HG02884 (cell line): ENCODE measurements around the gene UROC1.

Source experiments
- ATAC-seq: cut with Tn5 transposase; IDR thresholded peaks from one replicate; pipeline ENCODE4 v1.9.1; 2021; ENCODE audit warnings: mild to moderate bottlenecking, moderate library complexity; ENCODE audit not compliant: unreplicated experiment

Gene UROC1

GRCh38 chr3:126517986-126518778 is 609 bp upstream of the UROC1 start:
- no peak for ATAC-seq

DNA sequence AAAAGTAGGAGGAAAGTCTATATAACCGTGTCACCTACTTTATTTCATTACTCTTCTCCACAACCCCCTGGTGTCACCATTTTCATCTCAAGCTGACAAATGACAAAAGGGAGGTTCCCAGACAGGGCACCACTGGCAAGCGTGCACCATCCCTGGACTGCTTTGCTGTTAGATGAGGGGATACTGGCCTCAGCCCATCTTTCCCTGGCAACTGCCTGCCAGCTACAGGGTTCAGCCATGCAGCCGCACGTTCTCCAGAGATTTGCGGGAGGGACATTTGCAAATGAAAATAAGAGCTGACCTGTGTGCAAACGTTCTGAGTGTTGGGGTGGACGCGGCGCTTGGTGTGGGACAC is 660 bp downstream of the UROC1 start:
- ATAC-seq: no peak

- ATAC-seq: no peak
Observed at GRCh38 chr3:126516152-126516935, 1.2 kb downstream of the UROC1 start.

DNA sequence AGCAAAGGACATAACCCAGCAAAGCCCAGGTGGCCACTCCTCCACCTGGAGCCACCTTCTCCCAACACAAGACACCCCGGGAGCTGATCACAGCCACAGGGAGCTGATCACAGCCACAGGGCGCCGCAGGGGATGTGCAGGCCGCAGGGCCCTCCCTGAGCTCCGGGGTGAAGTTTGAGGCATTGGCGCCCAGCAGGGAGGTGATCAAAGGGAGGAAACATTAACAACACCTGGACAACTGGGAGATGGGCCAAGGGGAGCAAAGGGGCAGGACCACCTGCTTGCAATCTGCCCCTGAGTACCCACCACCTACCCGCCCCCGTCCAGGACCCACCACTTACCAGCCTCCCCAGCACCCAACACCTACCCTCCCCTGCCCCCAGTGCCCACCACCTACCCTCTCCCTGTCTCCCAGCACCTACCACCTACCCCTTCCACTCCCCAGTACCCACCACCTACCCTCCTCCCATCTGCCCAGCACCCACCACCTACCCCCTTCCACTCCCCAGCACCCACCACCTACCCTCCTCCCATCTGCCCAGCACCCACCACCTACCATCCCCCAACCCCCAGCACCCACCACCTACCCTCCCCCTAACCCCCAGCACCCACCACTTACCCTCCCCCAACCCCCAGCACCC is 2.4 kb downstream of the UROC1 start:
- no peak for ATAC-seq

DNA sequence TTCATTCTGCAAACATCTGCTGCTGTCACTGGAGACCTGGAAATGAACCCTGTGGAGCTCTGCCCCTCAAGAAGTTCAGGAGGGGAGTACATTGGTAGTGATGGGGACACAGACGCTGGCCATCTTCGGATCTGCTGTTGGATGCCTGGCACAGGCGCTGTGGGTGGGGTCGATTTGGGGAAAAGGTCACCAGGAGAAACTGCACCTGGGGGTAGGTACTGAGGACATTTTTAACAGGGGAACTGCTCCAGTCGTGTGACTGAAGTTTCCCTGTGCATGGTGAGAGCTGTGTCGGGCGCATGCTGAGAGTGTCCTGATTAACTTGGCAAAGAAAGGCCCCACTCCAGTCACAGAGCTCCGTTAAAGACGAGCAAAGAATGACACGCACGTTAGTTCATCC is 3.4 kb downstream of the UROC1 start:
- no peak for ATAC-seq

- no peak for ATAC-seq
Observed at GRCh38 chr3:126512916-126513650, 4.5 kb downstream of the UROC1 start.

- ATAC-seq: no peak
Observed at GRCh38 chr3:126512026-126512425, 5.5 kb downstream of the UROC1 start.

DNA sequence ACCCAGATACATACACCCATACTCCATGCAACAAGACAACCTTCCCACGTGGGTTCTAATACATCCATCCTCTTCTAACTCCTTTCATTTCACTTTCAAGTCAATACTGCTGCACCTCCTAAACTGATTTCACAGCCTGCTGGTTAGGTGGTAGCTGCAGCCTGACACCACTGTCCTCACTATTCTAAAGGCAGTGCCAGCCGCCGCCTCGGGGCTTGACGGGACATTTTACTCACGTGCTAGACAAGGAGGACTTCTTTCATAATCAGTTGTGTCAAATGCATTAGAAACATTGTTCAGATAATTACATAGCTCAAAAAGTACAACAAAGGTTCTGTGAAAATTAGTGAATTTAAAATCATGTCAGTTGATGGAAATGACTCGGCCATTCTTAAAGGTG is 6.3 kb downstream of the UROC1 start:
- no peak for ATAC-seq

DNA sequence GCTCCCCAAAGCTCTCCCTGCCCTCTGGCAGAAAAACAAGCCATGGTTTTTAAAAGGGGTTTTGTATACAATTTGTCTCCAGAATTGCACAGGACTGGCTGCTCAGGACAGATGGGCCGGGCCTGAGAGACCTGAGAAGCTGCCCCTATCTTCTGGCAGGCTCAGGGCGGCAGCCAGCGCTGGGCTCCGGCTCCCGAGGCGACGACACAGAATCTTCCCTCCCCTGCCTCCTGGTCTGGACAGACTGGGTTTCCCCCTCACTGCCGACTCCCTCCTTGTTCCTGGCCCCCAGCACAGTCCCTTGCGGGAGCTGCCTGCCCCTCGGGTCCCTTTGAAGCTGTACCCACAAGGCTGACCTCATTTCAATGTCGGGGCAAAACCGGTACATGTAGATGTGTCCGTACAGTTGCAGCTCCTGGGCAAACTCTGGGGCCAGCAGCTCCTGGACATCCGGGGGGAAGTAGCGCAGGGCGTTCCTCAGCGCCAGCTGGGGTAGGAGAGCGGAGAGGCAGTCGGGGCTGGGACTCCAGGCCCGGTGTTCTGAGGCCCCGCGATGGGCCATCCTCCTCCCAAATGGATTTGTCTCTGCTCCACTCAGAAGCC is 7.2 kb downstream of the UROC1 start:
- ATAC-seq: no peak

DNA sequence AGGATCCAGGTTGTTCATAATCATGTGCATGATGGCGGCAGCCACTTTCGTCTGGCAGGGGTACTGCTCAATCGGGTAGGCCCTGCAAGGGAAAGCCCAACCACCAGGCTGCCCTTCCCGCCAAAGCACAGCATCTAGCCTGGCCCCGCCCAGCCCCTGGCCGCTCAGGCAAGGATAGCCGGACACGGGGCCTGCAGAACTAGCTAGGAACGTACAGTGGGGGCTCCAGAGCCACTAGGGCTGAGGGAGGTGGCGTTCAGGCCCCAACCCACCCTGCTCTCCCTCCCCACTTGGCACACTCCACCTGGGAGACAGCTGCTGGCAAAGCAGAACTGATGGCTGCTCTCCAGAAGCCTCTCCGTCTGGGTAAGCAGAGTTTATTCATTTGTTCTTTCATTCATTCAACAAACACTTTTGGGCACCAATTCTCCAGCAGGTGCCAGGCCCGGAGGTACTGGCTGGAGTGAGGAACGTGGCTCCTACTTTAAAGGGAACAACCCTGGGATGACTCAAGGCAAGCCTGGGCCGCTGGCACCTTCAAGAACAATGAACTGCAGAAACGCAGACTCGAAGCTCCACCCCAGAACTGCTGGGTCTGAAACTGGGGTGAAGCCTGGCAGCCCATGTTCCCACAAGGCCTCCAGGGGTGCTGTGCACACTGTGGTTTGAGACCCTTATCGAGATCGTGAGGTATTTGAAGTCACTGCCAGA is 7.8 kb downstream of the UROC1 start:
- no peak for ATAC-seq

DNA sequence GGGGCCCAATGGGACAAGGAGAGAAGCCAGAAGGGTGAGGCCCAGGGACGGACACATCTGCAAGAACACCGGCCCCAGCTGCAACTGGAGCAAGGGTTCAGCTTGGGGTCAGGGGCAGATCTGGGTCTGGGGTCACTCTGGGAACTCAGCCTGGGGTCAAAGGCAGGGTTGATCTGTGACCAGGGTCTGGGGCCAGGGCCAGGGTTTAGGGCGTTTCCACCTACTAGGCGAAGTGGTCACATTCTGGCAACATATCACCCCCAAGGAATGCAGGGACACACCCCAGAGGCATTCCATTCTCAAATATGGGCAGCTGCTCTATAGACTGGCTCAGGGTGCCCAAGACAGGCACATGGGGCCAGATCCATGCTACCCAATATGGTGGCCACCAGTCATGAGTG is 9.0 kb downstream of the UROC1 start:
- ATAC-seq: no peak

- ATAC-seq: no peak
Observed at GRCh38 chr3:126507886-126508285, 9.7 kb downstream of the UROC1 start.

DNA sequence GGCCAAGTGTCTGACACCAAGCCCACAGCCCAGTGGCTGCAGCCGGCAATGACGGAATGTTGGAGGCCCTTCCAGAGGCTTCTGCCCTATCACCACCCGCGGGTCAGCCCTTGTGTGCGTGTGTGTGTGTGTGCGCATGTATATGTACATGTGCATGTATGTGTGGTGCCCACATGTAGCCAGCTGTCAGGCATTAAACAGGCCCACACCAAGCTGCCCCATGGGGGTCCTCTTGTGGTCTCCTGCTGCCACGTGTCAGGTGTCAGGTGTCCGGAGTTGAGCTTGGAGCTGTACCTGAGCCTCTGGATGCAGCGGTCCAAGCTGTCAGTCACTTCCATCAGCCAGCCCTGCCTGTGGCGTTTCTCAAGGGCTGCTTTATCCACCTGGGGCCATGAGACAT is 13.9 kb downstream of the UROC1 start:
- ATAC-seq: no peak

GRCh38 chr3:126502656-126503055 is 14.9 kb downstream of the UROC1 start:
- ATAC-seq: no peak

- ATAC-seq: no peak
Observed at GRCh38 chr3:126501736-126502135, 15.8 kb downstream of the UROC1 start.

- ATAC-seq: no peak
Observed at GRCh38 chr3:126501054-126501453, 16.5 kb downstream of the UROC1 start.

- ATAC-seq: no peak
Observed at GRCh38 chr3:126500016-126500415, 17.6 kb downstream of the UROC1 start.

- no peak for ATAC-seq
Observed at GRCh38 chr3:126499401-126499800, 18.2 kb downstream of the UROC1 start.

GRCh38 chr3:126498929-126499328 is 18.6 kb downstream of the UROC1 start:
- ATAC-seq: no peak

DNA sequence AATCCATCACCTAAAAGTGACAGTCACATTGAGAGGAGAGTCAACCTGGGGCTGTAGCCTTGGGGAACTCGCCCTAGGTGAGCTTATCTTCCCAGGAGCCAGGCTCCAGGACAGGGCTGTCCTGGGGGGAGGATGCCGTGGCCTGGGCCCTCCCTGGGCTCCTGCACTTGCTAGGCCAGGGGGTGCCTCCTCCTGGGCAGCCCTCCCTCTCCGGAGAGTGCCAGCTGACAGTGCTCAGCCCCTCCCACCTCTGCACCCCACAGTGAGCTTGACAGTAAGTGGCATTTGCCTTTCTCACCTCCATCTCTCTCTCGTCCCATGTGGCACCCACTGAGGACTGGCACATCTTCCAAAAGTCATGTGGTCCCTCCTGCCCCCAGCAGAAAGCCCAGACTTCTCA is 19.1 kb downstream of the UROC1 start:
- no peak for ATAC-seq
